Lower leg skin (tissue), 3 donors: ENCODE results near the gene SPON1.

Experiments
- CTCF ChIP-seq, 3 donors: fragments of 450-650 bp; IDR thresholded peaks; one replicate each; pipeline ENCODE4 v1.5.1; 2016; ENCODE audit warnings: antibody characterized with exemption in 3 of 3, mild to moderate bottlenecking in 3 of 3, moderate library complexity in 2 of 3
- POLR2A ChIP-seq, 2 donors: fragments of 450-650 bp; IDR thresholded peaks; one replicate each; pipeline ENCODE4 v1.6.1; 2016 to 2017; ENCODE audit warnings: antibody characterized with exemption in 2 of 2, mild to moderate bottlenecking in 1 of 2, moderate library complexity in 1 of 2

- TF ChIP-seq POLR2A (IDR thresholded peaks at IDR 0.05): no peak
- no peak for TF ChIP-seq CTCF (IDR thresholded peaks at IDR 0.05)
These were observed 38.5 kb upstream of the SPON1 start for GRCh38 chr11:13923716-13924650.
